GM18526 (cell line): ENCODE results near the gene SPOCK1.

Source experiments
- POLR2A ChIP-seq: IDR thresholded peaks from 3 replicates; pipeline ENCODE4 v1.6.1; 2011; ENCODE audit not compliant: insufficient read length; ENCODE audit errors: extremely low read depth

Gene SPOCK1

DNA sequence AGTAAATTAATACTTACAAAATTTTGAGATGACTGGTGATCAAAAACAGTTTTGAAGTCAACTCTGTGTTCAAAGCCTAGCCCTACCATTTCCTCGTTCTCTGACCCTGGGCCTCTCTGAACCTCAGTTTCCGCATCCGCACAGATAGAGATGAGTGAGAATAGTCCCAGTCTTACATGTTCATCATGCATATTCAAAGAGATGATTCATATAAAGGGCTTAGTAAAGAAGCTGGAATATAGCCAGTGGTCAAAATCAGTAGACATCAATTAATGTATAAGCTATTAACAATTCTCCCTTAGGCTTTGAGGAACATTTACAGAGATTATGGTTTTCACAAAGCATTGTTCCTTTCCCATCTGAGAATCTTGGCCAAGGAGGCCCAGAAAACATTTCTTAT is 250.6 kb downstream of the SPOCK1 start:
- TF ChIP-seq POLR2A: no peak

GRCh38 chr5:137245438-137245837 is 253.7 kb downstream of the SPOCK1 start:
- TF ChIP-seq POLR2A: no peak

- TF ChIP-seq POLR2A: no peak
Measured at GRCh38 chr5:137240285-137240684, 258.8 kb downstream of the SPOCK1 start.

GRCh38 chr5:137236849-137237507 is 262.1 kb downstream of the SPOCK1 start:
- no peak for TF ChIP-seq POLR2A

GRCh38 chr5:137236252-137236651 is 262.9 kb downstream of the SPOCK1 start:
- no peak for TF ChIP-seq POLR2A

DNA sequence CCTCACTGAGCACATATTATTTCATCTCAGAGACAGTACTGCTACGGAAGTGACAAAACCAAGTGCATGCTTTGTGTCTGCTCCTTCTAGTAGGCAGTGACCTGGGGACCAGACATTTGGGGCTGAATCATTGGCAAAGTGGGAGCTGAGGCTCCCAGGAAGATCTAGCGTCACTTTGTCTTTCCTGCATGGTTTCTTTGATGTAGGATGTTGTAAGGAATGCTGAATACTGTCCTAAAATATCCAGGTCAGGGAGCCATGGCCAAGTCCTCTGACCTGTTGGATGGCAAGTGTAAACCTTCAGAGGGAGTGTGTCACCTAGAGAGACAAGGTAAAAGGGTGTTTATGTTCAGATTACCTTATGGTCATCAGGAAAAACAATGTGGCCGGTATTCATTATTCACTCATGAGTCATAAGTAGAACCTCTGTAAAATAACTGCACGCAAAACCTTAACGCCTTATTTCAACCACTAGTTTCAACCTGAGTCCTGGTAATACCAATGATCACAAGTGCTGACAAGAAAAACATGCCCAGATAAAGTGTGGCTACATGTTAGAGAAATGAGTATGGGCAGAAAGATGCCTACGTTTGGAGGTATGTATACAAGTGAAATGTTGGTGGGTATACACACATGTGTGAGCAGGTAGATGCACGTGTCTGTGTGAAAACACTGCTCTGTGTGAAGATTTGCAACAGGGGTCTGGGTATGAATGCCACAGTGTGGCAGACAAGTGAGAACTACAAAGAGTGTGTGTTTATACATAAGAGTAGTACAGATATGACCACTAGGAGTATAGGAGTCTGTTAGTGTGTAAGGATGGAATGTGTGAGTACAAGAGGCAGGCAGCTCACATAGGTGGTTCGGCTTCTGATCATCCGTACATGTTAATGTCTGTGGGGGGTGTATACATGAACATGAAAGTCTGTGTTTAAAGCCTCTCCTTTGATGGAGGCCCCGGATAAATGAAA is 263.9 kb downstream of the SPOCK1 start:
- TF ChIP-seq POLR2A: no peak

GRCh38 chr5:137233726-137234125 is 265.4 kb downstream of the SPOCK1 start:
- TF ChIP-seq POLR2A: no peak

DNA sequence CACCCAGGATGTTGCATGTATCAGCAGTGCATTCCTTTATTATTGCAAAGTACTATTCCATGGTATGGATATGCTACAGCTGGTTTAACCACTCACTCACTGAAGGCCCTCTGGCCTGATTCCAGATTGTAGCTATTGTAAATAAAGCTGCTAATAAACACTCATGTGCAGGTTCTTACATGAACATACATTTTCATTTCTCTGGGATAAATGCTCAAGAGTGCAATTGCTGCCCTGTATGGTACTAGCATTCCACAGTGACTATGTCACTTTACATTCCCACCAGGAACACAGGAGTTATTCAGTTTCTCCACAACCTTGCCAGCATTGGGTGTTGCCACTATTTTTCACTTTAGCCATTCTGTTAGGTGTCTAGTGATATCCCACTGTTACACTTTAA is 267.6 kb downstream of the SPOCK1 start:
- TF ChIP-seq POLR2A: no peak

GRCh38 chr5:137228816-137229215 is 270.3 kb downstream of the SPOCK1 start:
- TF ChIP-seq POLR2A: no peak

DNA sequence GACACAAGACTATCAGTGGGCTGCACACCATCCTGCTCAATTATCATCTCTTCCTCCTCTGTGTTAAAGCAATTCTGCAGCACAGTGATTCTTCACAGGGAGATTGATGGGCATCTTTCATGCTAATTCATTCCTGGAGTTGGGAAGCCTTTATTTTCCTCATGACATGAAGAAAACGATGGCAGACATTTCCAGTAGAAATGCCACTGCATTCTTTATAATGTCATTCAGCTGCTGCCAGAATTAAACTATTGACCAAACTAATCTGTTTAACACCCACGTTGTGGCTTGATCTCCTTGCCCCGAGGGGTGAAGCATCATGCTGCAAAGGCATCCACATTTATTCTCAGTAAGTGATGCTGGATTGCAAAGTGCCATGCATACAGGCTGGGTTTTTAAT is 273.0 kb downstream of the SPOCK1 start:
- TF ChIP-seq POLR2A: no peak

DNA sequence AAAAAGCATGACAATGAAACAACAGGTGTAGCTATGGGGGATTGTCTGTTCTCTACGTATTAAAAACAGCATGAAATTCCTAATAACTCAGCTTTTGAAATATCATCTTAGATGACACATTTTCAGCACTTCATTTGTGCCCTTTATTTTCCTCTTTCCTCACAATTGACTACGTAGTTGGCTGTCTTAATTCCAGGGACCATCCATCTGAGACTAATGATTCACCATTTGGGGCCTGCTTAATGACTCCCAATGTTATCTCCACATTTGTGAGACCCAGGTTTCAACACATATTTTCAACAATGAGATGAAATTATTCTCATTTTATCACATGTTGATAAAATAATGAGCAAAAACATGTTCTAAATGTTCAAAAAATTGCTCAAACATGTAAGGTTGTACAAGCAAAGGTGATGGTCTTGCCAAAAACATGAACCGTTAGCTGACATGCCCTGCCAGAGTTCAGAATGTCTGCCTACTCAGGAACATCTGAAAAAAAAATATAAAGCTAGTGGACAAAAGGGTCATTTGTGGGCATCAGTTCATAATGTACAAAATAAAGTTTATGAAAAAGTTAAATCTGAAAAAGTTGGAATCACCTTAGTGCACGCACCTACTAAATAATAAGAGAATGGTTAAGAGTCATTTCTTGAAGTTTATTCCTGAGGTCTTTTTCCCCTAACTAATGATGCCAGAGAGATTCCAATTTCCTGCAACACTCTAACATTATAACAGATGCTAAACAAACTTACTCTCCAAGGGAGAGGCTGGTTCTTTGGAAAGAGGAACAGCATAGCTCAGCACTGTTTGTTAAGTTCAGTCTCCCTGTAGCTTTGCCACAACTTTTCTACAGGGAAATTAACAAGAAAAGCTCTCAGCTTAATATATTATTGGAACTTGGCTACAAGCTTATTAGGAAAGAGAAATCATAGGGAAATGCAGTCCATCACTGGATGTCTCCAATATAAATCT is 275.5 kb downstream of the SPOCK1 start:
- no peak for TF ChIP-seq POLR2A

- no peak for TF ChIP-seq POLR2A
Measured at GRCh38 chr5:137221943-137222342, 277.2 kb downstream of the SPOCK1 start.

- TF ChIP-seq POLR2A: no peak
Measured at GRCh38 chr5:137220523-137220927, 278.6 kb downstream of the SPOCK1 start.

GRCh38 chr5:137218896-137219295 is 280.2 kb downstream of the SPOCK1 start:
- no peak for TF ChIP-seq POLR2A

- TF ChIP-seq POLR2A: no peak
Measured at GRCh38 chr5:137218471-137218870, 280.7 kb downstream of the SPOCK1 start.

DNA sequence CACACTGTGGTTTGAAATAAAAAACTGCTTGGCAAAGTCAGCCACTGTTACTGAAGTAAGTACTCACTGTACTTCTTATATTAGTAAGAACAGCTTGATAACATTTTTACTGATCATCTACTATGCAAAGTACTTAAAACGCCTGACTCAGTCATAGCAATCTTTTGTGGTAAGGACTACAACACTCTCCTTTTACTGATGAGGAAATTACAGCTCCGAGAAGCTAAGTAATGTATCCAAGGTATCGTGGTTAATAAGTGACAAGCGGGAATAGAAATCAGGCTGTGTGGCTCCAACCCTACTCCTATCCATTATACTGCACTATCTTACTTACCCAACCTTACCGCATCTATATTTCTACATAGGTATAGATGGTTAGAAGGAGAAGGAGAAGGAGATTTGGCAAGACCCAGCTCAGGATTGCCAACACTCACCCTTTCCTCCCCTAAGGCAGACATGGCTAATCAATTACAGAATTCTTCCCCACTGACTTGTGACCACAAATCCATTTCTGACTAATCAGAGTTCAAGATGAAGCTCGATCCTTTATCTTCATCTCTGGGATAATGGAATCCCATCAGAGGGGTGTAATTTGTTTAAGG is 281.4 kb downstream of the SPOCK1 start:
- TF ChIP-seq POLR2A: no peak
